GM18507 (cell line): ENCODE measurements around the gene DCC.
"Not testable (repeated sequence)": the region's sequence is repeated elsewhere in the genome, so short reads cannot be mapped to it uniquely, and the experiment has no call there.

Experiments
- DNase-seq: peaks from one replicate; pipeline ENCODE4 v3.0.0; 2011; ENCODE audit warnings: low read depth; ENCODE audit not compliant: insufficient read length; ENCODE audit errors: extremely low spot score
- FAIRE-seq: peaks from 2 replicates; lab custom pipeline; 2011; peaks lifted over from hg19 to GRCh38; lab: Jason Lieb, UNC

DCC gene

DNA sequence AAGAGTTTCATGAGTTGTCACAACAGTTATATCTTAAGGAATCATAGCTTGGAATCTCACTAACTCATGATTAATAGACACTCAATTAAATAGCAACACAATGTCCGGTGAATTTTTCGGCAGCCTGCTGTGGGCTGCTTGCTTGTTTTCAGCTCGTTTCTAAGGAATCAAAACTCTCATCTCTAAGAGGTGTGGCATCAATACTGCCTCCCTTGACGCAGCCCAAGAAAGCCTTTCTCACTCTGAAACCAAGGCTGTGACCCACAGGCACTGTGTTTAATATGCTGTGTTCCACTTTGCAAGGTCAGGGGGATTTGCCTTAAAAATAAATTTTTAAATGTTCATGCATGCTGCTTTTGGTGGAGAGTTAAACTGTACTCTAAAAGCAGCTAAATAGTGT is 5.4 kb downstream of the DCC start:
- FAIRE-seq (no peak), DNase-seq (no peak)

DNA sequence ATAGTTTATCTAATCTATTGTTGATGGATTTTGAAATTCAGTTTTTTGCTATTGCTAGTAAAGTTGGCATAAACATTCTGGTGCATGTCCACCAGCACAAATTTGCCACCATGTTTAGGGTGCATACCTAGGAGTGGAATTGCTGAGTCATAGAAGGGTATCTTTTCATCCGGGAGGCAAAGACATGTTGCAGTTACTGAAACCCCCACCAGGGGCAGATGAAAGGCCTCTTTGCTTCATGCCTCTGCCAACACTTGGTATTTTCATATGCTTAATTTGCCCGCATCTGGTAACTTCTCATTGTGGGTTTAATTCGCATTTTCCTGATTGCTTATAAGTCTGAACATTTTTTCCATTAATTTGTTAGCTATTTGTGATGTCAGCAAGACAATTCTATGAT is 8.2 kb downstream of the DCC start:
- DNase-seq (no peak), FAIRE-seq (no peak)

DNA sequence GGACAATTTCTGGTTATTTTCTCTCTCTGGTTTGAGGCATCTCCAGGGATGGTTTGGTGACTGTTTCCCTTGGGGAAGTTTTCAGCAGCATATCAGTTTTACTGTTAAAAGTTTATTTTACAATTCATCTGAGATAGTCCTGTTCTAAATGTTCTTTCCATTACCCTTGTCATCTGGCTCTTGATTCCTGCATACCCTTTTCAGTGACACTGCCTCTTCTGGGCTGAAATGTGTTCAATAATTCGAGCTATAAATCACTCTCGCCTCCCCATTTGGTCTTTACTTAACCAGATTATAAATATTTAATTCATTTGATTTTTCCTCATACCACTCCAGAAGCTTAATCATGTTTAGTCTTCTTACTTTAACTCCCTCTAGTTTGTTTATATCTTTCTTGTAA is 9.5 kb downstream of the DCC start:
- no peak for FAIRE-seq
- no peak for DNase-seq

DNA sequence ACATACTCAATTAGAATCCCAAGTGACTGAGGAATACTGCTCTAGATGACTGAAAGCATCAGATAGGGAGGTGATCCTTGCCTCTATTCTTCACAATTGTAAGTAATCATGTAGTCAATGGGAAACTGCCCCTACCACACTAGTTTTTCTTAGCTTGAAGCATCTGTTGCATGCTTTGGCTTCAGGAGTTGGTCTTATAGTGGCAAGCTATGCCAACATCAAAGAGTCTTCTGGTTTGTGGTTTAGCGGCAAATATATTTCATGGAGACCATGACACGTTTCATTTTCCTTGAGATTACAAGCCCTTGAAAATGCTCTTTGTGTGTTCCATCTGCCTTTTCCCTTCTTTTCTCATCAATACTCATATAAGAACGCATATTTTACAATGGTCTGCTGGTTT is 12.9 kb downstream of the DCC start:
- DNase-seq: no peak
- FAIRE-seq: no peak

DNA sequence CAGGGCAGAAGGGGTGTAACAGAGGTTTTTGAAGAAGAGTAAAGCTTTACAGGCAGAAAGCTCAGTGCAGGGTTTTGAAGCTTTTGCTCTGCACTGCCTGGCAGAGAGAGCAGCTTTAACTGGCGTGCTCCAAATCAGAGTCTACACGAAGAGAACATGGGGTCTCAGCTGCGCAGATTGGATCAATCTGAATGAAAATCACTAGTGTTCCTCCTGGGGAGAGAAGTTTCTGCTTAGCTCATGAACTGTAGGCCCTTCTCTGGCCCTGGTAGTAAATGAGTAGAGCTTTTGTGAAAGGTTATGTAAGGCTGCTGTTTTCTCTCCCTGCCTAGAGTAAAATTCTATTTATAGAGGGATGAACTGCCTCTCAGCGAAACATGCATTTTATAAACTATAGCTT is 13.6 kb downstream of the DCC start:
- DNase-seq (no peak), FAIRE-seq (no peak)

DNA sequence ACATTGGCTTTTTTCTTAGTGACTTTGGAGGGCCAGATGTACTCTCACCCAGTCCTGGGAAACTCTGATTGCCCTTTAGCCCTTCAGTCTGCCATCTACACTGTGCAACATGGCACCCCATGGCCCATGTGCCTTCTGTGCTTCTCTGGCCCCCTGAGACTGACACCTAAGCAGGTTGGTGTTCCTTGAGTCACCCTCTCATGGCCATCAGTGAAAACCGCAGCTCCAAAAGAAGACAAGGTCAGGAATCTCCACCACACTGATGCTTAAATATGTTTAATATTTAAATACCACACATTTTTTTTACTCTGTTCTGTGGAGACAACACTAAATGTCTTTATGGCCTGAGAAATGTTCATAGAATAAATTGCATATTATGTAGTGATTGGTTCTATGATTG is 23.9 kb downstream of the DCC start:
- DNase-seq: no peak
- no peak for FAIRE-seq

DNA sequence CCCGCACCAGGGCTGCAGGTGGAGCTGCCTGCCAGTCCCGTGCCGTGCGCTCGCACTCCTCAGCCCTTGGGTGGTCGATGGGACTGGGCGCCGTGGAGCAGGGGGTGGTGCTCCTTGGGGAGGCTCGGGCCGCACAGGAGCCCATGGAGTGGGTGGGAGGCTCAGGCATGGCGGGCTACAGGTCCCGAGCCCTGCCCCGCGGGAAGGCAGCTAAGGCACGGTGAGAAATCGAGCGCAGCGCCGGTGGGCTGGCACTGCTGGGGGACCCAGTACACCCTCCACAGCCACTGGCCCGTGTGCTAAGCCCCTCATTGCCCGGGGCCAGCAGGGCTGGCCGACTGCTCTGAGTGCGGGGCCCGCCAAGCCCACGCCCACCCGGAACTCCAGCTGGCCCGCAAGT is 26.9 kb downstream of the DCC start:
- DNase-seq, FAIRE-seq: not testable (repeated sequence)

DNA sequence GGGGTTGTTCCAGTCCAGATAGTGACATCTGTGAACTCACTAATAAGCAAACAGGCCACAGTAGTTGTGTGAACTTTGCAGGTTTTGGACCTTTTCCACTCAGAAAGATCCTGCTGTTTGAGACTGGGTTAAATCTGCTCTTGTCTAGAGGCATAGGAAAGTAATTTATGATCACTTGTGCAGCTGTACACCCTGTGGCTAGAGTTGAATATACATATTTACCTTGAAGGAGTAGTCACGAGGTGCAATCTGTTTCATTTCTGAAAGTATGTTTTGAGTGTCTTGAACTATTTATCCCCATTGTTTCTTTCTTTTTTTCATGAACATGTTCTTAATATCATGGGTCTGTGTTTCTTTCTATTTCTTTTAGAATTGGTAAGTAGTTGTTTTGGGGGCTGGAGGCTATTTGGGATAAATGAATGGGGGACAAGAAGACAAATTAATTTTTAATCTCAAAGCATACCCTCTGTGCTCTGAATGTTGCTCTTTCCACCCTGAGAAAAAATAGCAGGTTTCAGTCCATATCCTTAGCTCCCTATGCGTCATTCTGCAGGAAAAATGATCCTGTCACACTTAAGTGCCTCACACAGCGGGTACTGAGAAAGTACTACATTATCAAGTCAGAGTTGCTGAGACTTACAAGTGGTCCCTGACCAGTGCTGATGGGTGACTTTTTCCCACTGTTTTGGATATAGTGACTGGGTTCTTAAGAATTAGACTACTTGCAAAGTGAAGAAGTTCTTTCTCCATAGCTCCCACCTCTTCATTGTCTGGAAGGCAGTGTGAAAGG is 28.2 kb downstream of the DCC start:
- DNase-seq (no peak), FAIRE-seq (no peak)

DNA sequence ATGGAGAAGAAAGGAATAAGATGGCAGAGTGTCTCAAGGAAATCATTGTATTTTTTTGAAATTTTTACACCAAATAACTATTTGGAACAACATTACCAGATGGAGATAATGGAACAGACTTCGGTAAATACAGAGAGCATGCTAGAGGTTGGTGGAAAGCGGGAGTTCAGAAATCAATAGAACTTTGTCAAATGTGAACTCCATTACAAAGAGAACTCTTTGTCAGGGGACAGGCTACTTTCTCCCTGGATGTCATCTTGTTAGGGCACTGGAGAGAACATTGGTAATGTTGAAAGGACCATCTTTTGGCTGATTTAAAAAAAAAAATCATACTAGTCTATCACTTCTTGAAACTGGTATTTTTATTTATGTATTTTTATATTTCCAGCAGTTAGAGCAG is 30.8 kb downstream of the DCC start:
- no peak for DNase-seq
- FAIRE-seq: no peak

DNA sequence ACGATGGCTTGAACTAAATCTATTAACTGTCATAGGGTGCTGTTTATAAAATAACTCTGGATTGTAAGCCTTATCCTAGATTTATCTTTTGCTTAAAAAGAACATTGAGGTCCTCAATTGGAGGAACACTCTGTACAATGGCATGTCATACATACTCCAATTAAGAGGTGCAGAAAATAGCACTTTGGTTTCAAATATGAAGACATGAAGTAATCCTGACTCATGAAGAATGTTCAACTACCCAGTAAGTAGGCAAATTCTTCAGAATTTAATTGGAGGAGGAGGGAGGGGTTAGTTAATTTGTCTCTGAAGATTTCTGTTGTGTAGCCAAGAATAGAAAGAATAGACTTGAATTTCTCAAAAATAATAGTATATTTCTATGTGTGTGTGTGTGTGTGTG is 36.1 kb downstream of the DCC start:
- DNase-seq: no peak
- no peak for FAIRE-seq

DNA sequence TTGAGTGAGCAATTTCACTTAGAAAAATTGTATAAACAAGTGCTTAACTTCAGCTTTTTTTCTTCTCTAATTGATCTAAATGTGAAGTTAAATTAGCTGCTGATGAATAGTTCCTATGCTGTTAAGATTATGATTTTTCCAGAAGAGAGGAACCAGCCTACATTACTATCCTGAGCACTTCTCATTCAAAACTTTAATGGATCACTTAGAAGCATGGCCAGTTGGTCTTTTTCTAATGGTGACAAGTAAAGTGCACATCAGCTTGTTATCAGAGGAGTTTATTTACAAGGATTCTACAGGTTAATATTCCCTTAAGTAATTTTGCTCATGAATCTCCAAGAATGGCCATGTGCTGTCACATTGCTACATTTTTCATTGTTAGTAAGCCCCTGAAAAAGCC is 37.1 kb downstream of the DCC start:
- DNase-seq (no peak), FAIRE-seq (no peak)

DNA sequence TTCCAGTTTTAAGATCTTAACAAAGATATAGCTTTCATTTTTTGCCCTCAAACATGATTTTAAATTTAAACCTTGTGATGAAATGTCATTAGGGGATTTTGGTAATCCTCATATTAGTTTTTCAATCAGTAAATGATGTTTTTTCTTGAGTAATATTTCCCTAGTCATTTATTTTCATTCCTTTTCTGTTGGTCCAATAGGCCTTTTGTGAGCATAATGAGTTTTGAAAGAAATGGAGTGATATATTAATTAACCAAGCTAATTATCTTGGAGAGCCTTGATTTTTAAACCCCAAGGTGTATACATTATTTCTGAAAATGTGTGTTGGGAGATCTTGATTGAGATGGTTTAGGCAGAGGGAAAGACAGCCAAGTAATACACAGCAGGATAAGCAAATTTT is 46.3 kb downstream of the DCC start:
- FAIRE-seq (no peak), DNase-seq (no peak)

DNA sequence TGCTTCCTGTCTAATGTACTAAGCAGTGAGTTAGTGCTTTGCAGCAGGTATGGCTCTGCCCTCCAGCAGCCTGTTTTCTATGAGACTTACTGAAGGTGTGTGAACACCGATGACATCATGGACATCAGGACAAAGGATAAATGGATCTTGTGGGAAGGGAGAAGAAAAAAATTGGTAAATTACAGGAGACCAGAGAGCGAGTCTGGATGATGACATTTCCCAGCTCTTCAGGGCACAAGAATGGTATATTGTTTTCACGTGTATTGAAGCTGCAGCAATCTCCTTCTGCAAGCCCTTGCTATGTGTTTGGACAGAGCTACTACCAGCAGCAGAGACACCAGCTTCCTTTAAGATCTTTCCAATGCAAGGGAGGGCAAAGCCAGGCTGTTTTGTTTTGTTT is 47.2 kb downstream of the DCC start:
- DNase-seq (no peak), FAIRE-seq (no peak)

DNA sequence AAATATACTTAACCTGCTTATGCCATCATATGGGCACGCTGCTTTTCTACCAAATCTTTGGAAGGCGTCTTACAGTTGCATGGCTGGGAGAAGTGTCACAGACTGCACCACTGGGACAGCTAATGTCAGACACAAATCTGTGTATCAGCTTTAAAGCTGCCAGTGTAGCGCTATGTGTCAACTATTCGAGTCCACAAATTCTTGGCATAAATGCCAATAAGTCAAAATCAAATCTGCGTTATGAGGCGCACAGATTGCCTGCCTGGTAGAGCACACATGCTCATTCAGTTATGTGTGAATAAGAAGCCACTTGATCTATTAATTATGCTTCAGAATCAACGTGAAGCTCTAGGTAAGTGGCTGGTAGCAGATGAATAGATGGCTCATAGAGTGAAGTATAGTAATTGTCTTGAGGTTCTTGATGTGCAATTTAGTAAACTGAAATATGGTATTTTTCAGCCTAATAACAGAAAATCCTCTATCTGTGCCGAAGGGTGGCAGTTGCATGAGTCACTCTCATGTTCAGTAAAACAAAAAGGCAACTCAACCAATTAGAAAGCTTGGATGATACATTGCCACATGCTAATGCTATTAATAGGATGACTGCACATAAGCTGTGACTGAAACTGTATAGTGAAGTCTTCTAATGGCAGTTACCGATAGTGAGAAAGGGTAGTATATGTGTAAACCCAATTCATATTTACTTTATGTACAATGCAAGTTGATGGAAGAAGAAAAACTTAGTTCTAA is 52.0 kb downstream of the DCC start:
- FAIRE-seq: no peak

DNA sequence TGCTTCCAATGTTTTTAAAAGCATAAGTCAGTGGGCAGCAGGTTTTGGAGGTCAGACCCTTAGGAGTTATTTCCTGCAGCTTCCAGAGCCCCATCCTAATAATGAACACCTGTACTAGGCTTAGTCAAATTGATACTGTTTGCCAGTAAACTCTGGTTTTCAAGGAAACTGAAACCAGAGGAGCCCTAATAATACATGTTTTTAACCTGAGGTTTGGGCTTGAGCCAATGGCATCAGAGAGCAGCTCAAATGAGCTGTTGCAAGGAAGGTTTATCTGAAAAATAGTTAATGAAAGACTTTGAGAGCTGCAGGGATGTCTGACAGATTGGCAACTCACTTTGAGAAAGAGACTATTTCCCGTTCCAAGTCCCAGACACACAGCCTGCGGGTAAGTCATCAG is 54.6 kb downstream of the DCC start:
- FAIRE-seq (no peak), DNase-seq (no peak)

More for the DNA sequence above, 52.0 kb downstream of the DCC start:
- DNase-seq: no peak

DNA sequence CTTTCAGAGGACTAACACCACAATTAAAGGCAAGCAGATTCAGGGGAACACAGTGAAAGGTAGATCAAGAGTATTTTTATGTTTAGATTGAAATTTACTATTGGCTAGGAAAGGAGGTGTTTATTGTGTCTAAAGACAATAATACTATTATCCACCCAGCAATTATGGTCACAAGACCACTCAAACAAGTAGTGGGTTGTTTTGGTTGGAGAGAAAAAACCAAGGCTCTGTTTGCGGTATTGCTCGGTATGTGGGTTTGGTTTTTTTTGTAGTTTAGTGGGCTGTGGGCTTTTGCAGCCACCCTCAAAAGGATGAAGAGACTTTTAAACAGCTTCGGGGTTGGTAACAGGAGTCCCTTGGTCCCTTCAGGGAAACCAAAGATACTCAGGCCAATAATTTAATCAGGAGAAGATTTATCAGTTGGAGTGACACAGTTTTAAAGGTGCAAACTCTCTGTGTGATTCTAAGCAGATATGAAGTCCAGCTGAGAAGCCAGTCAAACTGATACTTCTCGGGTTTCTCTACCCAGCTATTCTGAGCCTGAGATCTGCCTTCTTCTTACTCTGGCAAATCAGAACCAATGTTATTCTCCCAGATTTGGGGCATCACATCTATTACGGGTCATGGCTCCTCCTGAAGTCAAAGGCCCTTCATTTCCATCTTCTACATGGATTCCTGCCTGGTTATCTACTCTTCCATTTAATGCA is 55.3 kb downstream of the DCC start:
- FAIRE-seq (no peak), DNase-seq (no peak)

DNA sequence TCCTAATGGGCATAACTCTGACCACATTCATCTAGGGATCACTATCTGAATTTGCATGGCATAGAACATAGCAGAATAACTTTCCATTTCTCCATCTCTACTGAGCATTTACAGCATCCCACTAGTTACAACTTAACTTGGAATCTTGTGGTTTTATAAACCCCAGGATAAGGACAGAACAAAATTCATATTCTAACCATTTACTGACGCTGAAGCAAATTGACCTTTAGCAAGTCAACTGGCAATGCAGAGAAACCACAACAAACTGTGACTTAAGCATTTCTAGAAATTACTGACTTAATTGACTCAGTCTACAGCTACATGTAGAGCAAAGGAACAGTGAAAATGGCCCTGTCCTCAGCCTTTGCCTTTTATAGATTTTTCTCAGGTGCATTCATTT is 61.2 kb downstream of the DCC start:
- FAIRE-seq (no peak), DNase-seq (no peak)

DNA sequence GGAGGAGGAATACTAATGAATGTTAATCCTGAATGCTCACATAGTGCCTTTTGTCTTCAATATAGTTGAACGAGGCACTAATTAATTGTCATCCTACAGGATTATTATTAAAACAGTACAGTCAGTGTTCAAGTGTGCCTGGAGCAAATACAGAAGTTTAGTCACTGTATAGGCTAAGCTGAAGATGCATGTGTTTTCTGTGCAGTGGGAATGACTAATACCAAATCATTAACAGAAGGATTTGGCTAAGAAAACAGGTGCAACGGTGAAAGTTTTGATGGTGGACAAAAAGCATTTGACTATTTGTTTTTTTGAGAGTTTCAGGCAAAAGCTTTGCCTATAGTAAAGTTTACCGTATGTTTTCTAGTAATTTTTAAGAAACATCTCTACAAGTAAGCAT is 62.8 kb downstream of the DCC start:
- DNase-seq (no peak), FAIRE-seq (no peak)

DNA sequence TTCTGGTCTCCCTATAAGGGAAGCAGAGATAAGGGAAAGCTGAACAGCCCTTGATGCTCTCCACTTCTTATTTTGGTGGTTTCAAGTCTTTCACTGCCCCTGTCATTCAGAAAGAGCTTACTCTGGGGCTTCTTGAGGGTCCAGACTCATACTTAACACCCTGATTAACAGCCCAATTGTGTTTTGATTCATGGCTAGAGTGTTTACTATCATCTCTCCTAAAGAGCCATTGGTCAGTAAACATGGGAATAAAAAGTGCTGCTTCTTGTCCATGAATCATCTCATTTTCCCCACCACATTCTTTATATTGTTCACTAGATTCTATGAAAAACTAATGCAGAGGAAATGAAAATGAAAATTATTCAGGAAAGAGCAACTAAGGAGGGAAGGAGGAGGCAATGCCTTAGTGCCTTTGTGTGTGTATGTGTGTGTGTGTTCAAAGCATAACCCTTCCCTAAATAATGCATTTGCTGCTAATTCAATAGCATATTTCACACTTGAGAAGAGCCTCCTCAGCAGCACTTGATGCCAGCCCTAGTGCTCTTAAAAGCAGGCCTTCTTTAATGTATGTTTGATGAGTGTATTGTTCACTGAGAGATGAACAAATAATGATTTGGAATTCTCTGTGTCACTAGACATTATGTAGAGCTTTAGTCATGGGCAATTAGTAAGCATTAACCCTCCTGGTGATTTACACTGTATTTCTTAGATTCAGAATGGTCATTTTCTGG is 63.5 kb downstream of the DCC start:
- DNase-seq (no peak), FAIRE-seq (no peak)

DNA sequence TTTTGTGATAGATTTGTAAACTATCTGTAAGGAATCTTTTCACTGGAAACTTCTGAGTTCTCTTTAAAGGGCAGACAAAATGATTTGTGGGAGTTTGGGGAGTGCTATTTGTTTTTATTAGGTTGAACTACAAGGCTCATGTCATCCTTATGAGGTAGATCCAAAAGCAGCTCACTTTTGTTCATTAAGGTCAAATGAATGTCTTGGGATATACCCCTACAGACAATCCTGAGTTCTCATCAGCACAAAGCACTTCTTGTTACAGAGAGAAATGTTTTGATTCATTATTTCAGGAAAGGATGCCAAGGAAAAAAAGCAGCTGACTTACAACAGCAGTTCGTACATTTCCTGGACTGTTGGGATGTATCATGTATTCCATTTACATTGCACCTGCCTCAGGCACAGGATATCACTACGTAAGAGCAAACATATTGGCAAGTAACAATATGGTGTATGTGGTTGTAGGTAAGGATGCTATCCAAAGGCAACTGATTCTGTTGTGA is 68.9 kb downstream of the DCC start:
- FAIRE-seq (no peak), DNase-seq (no peak)
